Central memory CD8-positive, alpha-beta T cell (primary cell): ENCODE results near the gene ITPRIP.

Source experiments
- ATAC-seq: fragments of 150-1000 bp; cut with Tn5 transposase; replicated peaks from 2 replicates; pipeline ENCODE4 v1.10.0; 2022; ENCODE audit warnings: mild to moderate bottlenecking, moderate FRiP score, moderate number of reproducible peaks; ENCODE audit not compliant: poor library complexity, severe bottlenecking; ENCODE audit errors: extremely low read depth
- DNase-seq, 2 donors: peaks; one replicate each; pipeline ENCODE4 v3.0.0; 2021; ENCODE audit warnings: low spot score in 2 of 2
- H3K27ac Mint-ChIP-seq: one replicate; pipeline ENCODE4 v1.8.0; 2022; ENCODE audit warnings: low read depth, mild to moderate bottlenecking, moderate library complexity, mixed read lengths
- H3K27me3 Mint-ChIP-seq: one replicate; pipeline ENCODE4 v1.8.0; 2022; ENCODE audit warnings: mixed read lengths
- H3K36me3 Mint-ChIP-seq: one replicate; pipeline ENCODE4 v1.8.0; 2022; ENCODE audit warnings: mild to moderate bottlenecking, moderate library complexity, mixed read lengths; ENCODE audit not compliant: insufficient read depth
- H3K4me1 Mint-ChIP-seq: one replicate; pipeline ENCODE4 v1.8.0; 2022; ENCODE audit warnings: mixed read lengths
- H3K4me3 Mint-ChIP-seq: one replicate; pipeline ENCODE4 v1.8.0; 2022; ENCODE audit warnings: mild to moderate bottlenecking, moderate library complexity, mixed read lengths
- H3K9me3 Mint-ChIP-seq: one replicate; pipeline ENCODE4 v1.8.0; 2022; ENCODE audit warnings: mixed read lengths

Gene ITPRIP

GRCh38 chr10:104318810-104319741, 19.2 kb downstream of the ITPRIP start:
- H3K4me1 Mint-ChIP-seq = peaks cover 68% of the 10 kb centered on the region
- peaks cover 39% of the 10 kb centered on the region for H3K36me3 Mint-ChIP-seq
- H3K4me3 Mint-ChIP-seq = no peak overlapping the region
- H3K27me3 Mint-ChIP-seq = no peaks in the 10 kb centered on the region
- H3K27ac Mint-ChIP-seq = peak overlapping the region; percentile 79
- H3K9me3 Mint-ChIP-seq = no peaks in the 10 kb centered on the region
- DNase-seq = no peak
- ATAC-seq = no peak

DNA sequence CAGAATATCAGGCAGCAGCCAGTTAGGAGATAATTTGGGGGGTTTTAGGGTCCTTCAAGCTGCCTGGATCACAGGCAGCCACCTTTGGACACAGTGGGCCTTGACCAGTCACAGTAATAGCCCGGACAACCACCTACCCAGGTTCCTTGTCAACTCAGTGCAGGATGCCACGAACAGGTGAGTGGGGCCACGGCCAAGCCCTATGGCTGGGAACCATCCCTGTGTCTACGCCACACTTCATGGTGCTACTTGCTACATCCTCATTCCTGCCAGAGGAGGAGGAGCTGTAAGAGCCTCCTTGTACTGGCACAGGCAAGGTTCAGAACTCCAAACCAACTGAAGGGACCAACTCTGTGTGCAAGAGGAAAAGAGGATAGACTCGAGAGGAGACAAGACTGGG, 19.9 kb downstream of the ITPRIP start:
- peaks cover 62% of the 10 kb centered on the region for H3K4me1 Mint-ChIP-seq
- no peaks in the 10 kb centered on the region for H3K9me3 Mint-ChIP-seq
- no peak overlapping the region for H3K4me3 Mint-ChIP-seq
- no peak for ATAC-seq
- H3K27ac Mint-ChIP-seq = no peak overlapping the region
- peaks cover 46% of the 10 kb centered on the region for H3K36me3 Mint-ChIP-seq
- no peaks in the 10 kb centered on the region for H3K27me3 Mint-ChIP-seq
- DNase-seq = no peak

- Mint-ChIP-seq H3K36me3 (peaks cover 48% of the 10 kb centered on the region), H3K9me3 (no peaks in the 10 kb centered on the region), H3K4me1 (peaks cover 62% of the 10 kb centered on the region), H3K27me3 (no peaks in the 10 kb centered on the region), H3K4me3 (no peak overlapping the region), H3K27ac (no peak overlapping the region)
- ATAC-seq = no peak
- DNase-seq = no peak
These were observed 20.5 kb downstream of the ITPRIP start for GRCh38 chr10:104317726-104318299.

- DNase-seq = no peak
- peaks cover 59% of the 10 kb centered on the region for H3K4me1 Mint-ChIP-seq
- H3K4me3 Mint-ChIP-seq = no peak overlapping the region
- no peak overlapping the region for H3K27ac Mint-ChIP-seq
- peaks cover 50% of the 10 kb centered on the region for H3K36me3 Mint-ChIP-seq
- no peak for ATAC-seq
- no peaks in the 10 kb centered on the region for H3K9me3 Mint-ChIP-seq
- no peaks in the 10 kb centered on the region for H3K27me3 Mint-ChIP-seq
These were observed 21.0 kb downstream of the ITPRIP start for GRCh38 chr10:104317269-104317710.

DNA sequence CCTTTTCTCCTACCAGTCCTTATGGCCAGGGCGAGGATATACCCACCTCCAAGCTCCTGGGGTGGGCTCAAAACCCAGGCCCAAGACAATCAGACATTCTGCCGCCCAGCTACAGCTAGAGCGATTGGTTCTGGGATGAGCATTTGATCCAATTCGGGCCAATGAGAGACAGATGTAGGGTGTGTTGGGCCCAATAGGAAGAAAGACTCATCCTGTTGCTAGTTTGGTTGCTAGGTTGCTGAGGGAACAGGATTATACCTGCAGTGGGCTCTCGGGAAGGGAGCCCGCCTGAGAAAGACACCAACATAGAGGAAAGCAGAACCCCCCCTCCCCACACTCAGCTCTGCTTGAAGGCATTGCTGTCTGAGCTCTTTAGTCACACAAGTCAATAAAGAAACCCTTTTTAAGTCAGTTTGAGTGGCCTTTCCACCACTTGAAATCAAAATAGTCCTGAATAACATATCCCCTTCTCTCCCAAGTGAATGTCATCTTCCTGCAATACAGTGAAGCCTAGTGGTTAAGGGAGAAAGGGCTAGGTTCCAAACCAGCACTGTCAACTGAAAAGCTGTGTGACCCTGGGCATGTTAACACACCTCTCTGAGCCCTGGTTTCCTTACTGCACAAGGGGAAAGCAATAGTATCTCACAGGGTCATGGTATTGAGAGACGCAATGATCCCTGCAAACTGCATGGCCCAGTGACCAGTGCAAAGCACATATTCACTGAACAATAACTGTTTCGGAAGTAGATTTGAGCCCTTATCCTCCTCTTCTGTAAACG, 21.8 kb downstream of the ITPRIP start:
- no peaks in the 10 kb centered on the region for H3K27me3 Mint-ChIP-seq
- H3K36me3 Mint-ChIP-seq = peaks cover 46% of the 10 kb centered on the region
- peak overlapping the region; percentile 67 for H3K27ac Mint-ChIP-seq

DNA sequence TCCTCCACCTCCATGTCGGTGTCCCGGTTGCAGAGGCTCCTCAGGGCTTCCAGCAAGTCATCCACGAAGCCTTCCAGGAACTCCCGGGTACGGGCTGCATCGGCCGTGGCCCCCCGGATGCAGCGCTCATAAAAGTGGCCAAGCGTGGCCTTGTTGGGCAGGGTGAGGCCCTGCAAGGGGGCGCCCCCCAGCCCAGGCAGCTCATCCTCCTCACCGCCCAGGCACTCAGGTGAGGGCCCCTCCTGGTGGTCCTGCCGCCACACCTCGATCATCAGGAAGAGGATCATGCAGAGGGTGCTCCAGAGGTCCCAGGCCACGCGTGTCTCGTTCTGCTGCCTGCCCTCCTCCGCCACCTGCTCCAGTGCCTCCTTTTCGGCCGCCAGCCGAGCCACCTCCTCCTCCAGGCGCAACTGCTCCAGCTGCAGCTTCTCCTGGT, 22.8 kb downstream of the ITPRIP start:
- Mint-ChIP-seq H3K27me3 (no peaks in the 10 kb centered on the region), H3K36me3 (peaks cover 52% of the 10 kb centered on the region), H3K4me3 (no peak overlapping the region), H3K9me3 (no peaks in the 10 kb centered on the region), H3K27ac (peak overlapping the region; percentile 67), H3K4me1 (peaks cover 51% of the 10 kb centered on the region)
- ATAC-seq (no peak), DNase-seq (no peak)

More for the DNA sequence above, 21.8 kb downstream of the ITPRIP start:
- ATAC-seq (no peak), DNase-seq (no peak)
- H3K4me1 Mint-ChIP-seq = peaks cover 55% of the 10 kb centered on the region
- no peak overlapping the region for H3K4me3 Mint-ChIP-seq
- no peaks in the 10 kb centered on the region for H3K9me3 Mint-ChIP-seq

- peaks cover 50% of the 10 kb centered on the region for H3K4me1 Mint-ChIP-seq
- ATAC-seq = no peak
- DNase-seq = no peak
- no peak overlapping the region for H3K4me3 Mint-ChIP-seq
- peaks cover 54% of the 10 kb centered on the region for H3K36me3 Mint-ChIP-seq
- H3K9me3 Mint-ChIP-seq = no peaks in the 10 kb centered on the region
- no peak overlapping the region for H3K27ac Mint-ChIP-seq
- no peaks in the 10 kb centered on the region for H3K27me3 Mint-ChIP-seq
These were observed 23.4 kb downstream of the ITPRIP start for GRCh38 chr10:104314591-104315485.

DNA sequence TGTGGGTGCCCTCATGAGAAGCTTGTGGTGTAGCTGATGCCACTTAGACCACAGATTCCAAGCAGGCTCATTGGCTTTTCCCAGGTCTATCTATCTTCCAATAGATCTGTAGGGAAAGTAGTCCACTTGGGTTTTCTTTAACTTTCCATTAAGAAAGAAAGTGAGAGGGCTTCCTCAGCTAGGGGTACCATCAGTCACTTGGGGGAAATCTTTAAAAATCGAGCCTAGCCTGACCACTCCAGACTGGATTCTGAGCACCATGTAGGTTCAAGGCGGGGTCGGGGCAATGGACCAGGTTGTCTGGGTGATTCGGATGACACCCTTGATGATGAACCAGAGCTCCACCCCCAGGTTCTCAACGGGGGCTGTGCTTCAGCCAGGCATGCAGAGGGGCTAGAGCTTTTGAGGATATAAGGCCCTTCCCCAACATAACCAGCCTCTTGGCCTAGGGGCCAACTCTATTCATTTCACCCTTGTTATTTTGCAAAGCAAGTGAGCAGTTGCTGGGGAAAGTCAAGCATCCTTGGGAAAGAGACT, 27.0 kb downstream of the ITPRIP start:
- H3K9me3 Mint-ChIP-seq = no peaks in the 10 kb centered on the region
- ATAC-seq = no peak
- H3K27me3 Mint-ChIP-seq = no peaks in the 10 kb centered on the region

GRCh38 chr10:104309980-104310978, 28.0 kb downstream of the ITPRIP start:
- DNase-seq = no peak
- Mint-ChIP-seq H3K4me3 (no peak overlapping the region), H3K9me3 (no peaks in the 10 kb centered on the region), H3K4me1 (peaks cover 63% of the 10 kb centered on the region), H3K27ac (peak overlapping the region; percentile 55), H3K36me3 (peaks cover 58% of the 10 kb centered on the region), H3K27me3 (no peaks in the 10 kb centered on the region)
- no peak for ATAC-seq

More for the DNA sequence above, 27.0 kb downstream of the ITPRIP start:
- H3K4me1 Mint-ChIP-seq = peaks cover 54% of the 10 kb centered on the region
- no peak overlapping the region for H3K27ac Mint-ChIP-seq
- peaks cover 60% of the 10 kb centered on the region for H3K36me3 Mint-ChIP-seq
- no peak overlapping the region for H3K4me3 Mint-ChIP-seq
- no peak for DNase-seq

GRCh38 chr10:104308439-104308903, 29.8 kb downstream of the ITPRIP start:
- Mint-ChIP-seq H3K27ac (peak overlapping the region; percentile 33), H3K4me3 (peak overlapping the region; percentile 55), H3K27me3 (no peaks in the 10 kb centered on the region), H3K4me1 (peaks cover 79% of the 10 kb centered on the region), H3K9me3 (peaks cover under 1% of the 10 kb centered on the region), H3K36me3 (peaks cover 43% of the 10 kb centered on the region)
- DNase-seq (no peak), ATAC-seq (peak; percentile 41)
